HG03469 (cell line): Measurements from ENCODE around the gene PRR23A.

Experiments used
- ATAC-seq: cut with Tn5 transposase; IDR thresholded peaks from one replicate; pipeline ENCODE4 v1.9.1; 2021; ENCODE audit warnings: mild to moderate bottlenecking, moderate library complexity, moderate number of reproducible peaks; ENCODE audit not compliant: unreplicated experiment

The PRR23A gene

GRCh38 chr3:138974462-138974861, 31.6 kb downstream of the PRR23A start:
- ATAC-seq: no peak

DNA sequence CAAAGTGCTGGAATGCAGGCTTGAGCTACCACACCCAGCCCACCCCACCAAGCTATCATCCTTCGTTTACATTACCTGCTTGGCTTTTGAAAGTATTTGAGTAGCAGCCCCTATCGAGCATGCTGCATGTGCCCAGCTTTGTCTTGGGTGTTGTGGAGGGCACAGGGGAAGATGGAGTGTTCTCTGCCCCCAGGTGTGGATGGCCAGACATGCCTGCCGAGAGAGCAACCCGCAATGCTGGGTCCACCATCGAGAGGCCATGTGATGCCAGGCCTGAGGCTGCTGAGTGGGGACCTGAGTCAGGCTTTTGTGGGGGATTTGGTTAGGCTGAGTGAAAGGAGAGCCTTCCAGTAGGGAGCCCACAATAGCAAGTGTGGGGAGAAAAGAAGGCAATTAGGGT, 33.1 kb downstream of the PRR23A start:
- ATAC-seq: no peak

DNA sequence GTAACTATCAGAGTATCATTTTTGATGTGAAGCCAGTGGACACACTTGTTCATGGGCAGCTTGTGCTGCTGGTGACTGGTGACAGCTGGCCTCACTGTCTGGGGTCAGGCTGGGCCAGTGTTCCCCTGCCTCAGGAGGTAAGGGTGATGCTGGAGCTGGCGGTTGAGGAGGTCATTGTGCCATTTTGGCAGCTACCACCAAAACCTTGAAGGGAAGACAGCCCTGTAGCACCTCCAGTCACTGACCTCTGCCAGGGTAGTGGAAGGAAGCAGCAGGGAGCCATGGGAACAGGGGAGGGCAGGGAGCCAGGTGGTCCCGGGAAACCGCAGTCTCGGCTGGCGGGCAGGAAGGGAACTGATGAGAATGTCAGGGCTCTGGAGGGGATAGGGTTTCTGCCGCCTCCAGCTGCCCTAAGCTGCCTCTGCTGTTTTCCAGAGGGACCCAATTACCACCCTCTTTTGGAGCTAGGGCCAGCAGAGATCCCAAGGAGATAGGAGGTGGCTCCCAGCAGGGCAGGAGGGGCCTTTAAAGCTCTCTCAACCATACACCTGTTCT, 34.2 kb downstream of the PRR23A start:
- no peak for ATAC-seq

- no peak for ATAC-seq
These were observed 41.1 kb downstream of the PRR23A start for GRCh38 chr3:138964923-138965322.

DNA sequence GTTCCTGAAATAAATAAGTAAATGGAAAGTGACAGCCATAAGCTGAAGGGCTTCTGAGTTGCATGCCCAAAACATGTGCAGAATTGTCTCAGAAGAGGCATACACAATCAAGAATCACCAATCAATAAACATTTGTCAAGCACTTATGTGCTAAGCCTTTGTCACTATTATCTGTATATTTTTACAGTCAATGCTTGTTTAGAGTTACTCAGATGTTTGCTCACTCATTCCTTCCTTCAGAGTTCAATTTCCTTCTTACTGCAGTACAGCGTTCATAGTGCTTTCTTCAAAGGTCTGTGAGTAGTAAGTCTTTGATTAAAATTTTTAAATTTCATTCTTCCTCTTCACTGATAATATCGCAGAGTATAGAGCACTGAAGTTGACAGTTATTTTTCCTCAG, 41.8 kb downstream of the PRR23A start:
- ATAC-seq: no peak

GRCh38 chr3:138962854-138963560, 43.1 kb downstream of the PRR23A start:
- no peak for ATAC-seq

- no peak for ATAC-seq
These were observed 45.6 kb downstream of the PRR23A start for GRCh38 chr3:138960417-138960852.
